K562 (cell line): ENCODE results near the gene ICAM3. TPM values are rescaled to one million over a fixed set of nuclear protein-coding genes. Genes with fewer than 3 reads are reported as not detected.

Source experiments
- CBFA2T3 ChIP-seq: fragments of 450-650 bp; IDR thresholded peaks from 2 replicates; pipeline ENCODE4 v1.6.1; 2017
- ESRRA ChIP-seq: fragments of 450-650 bp; IDR thresholded peaks from 2 replicates; pipeline ENCODE4 v1.6.1; 2014; ENCODE audit warnings: low read depth, mild to moderate bottlenecking, moderate library complexity, borderline replicate concordance
- IFI16 ChIP-seq: fragments of 250-450 bp; sonication (Bioruptor Pico); IDR thresholded peaks from 2 replicates; pipeline ENCODE4 v2.1.2; 2022; ENCODE audit warnings: mild to moderate bottlenecking, inconsistent platforms
- NR2C1 ChIP-seq, 2 experiments: fragments of 450-650 bp; IDR thresholded peaks; 2 replicates each; pipeline ENCODE4 v1.6.1; 2017; ENCODE audit warnings: mild to moderate bottlenecking in 2 of 2, antibody characterized with exemption in 1 of 2, inconsistent platforms in 1 of 2, missing compliant biosample characterization in 1 of 2, missing genetic modification characterization in 1 of 2
- POLR2A ChIP-seq: fragments of 450-650 bp; conservative IDR thresholded peaks from 2 replicates; pipeline ENCODE4 v1.6.1; 2016
- RB1 ChIP-seq: fragments of 450-650 bp; IDR thresholded peaks from 2 replicates; pipeline ENCODE4 v1.6.1; 2017; ENCODE audit warnings: low read depth, mild to moderate bottlenecking
- RNF219 ChIP-seq: fragments of 250-450 bp; sonication (Bioruptor Pico); IDR thresholded peaks from 2 replicates; pipeline ENCODE4 v1.5.0; 2022; ENCODE audit warnings: mild to moderate bottlenecking
- ZBTB40 ChIP-seq, 2 experiments: fragments of 450-650 bp in 1 of 2; sonication (generic) in 1 of 2; formaldehyde crosslinking in 1 of 2; IDR thresholded peaks; 2 replicates each; pipeline versions ENCODE4 v1.7.1 to v1.9.0; 2016 to 2022; ENCODE audit warnings: inconsistent platforms in 1 of 2, mild to moderate bottlenecking in 1 of 2, missing genetic modification reagents in 1 of 2
- ZNF146 ChIP-seq: IDR thresholded peaks from one replicate; pipeline ENCODE4 v1.6.1; 2018; ENCODE audit warnings: missing compliant biosample characterization; ENCODE audit not compliant: unreplicated experiment
- ZNF311 ChIP-seq: fragments of 250-450 bp; sonication (Bioruptor Pico); IDR thresholded peaks from 2 replicates; pipeline ENCODE4 v1.4.0; 2020; ENCODE audit warnings: mild to moderate bottlenecking, moderate library complexity
- ZNF644 ChIP-seq: fragments of 200-800 bp; sonication (Bioruptor generic); IDR thresholded peaks from 2 replicates; pipeline ENCODE4 v1.6.1; 2016; ENCODE audit warnings: low read depth, missing genetic modification characterization, missing compliant biosample characterization
- polyA plus RNA-seq, 8 experiments: library from polyadenylated mRNA; depleted of rRNA in 4 of 8; stranded (reverse) in 5 of 8; unstranded in 3 of 8; fragments of >200 nt; fragmentation: Nextera tagmentation in 2 of 8; fragmentation: Illumina TruSeq in 1 of 8; extraction: Ambion mirVana in 2 of 8; extraction: Trizol in 1 of 8; gene quantifications; 2 replicates each; pipeline versions ENCODE4 v1.2.1 to v1.2.3, GENCODE V29; 2011 to 2014; ENCODE audit warnings: inconsistent platforms in 1 of 8, missing spikeins in 1 of 8
- total RNA-seq, 7 experiments: library from RNA; depleted of rRNA in 6 of 7; stranded (reverse); fragments of >200 nt in 6 of 7; fragmentation: Illumina TruSeq in 2 of 7; extraction: Trizol in 2 of 7; gene quantifications; 2 replicates each; pipeline versions ENCODE4 v1.2.1 to v1.2.3, GENCODE V29; 2011 to 2021; ENCODE audit warnings: low replicate concordance in 1 of 7
- TF ChIP-seq, protein P1 (sequence below): fragments of 250-450 bp; sonication (Bioruptor Pico); IDR thresholded peaks from 2 replicates; pipeline ENCODE4 v1.4.0; 2020; ENCODE audit warnings: mild to moderate bottlenecking, moderate library complexity

Gene ICAM3
- total and polyA plus RNA-seq, 9 of the 15 experiments (the other 6 are each of a cell fraction or from before 2014, with no cell fraction given): 6.5 to 39.5 (median 24.2) TPM

- TF ChIP-seq, protein P1, sequence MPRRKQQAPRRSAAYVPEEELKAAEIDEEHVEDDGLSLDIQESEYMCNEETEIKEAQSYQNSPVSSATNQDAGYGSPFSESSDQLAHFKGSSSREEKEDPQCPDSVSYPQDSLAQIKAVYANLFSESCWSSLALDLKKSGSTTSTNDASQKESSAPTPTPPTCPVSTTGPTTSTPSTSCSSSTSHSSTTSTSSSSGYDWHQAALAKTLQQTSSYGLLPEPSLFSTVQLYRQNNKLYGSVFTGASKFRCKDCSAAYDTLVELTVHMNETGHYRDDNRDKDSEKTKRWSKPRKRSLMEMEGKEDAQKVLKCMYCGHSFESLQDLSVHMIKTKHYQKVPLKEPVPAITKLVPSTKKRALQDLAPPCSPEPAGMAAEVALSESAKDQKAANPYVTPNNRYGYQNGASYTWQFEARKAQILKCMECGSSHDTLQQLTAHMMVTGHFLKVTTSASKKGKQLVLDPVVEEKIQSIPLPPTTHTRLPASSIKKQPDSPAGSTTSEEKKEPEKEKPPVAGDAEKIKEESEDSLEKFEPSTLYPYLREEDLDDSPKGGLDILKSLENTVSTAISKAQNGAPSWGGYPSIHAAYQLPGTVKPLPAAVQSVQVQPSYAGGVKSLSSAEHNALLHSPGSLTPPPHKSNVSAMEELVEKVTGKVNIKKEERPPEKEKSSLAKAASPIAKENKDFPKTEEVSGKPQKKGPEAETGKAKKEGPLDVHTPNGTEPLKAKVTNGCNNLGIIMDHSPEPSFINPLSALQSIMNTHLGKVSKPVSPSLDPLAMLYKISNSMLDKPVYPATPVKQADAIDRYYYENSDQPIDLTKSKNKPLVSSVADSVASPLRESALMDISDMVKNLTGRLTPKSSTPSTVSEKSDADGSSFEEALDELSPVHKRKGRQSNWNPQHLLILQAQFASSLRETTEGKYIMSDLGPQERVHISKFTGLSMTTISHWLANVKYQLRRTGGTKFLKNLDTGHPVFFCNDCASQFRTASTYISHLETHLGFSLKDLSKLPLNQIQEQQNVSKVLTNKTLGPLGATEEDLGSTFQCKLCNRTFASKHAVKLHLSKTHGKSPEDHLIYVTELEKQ (CRISPR knock-in tag): no peak
- TF ChIP-seq ESRRA (no peak), ZBTB40 (IDR thresholded peaks at IDR 0.05) (no peak), ZBTB40 (CRISPR knock-in tag; IDR thresholded peaks at IDR 0.05) (no peak), NR2C1 (IDR thresholded peaks at IDR 0.05) (peak; percentile 56), NR2C1 (tag; IDR thresholded peaks at IDR 0.05) (0 out of 2 replicates have a peak, but pooled peaks have one; percentile 17), RNF219 (no peak; the same call in 1 of the 2 replicates), ZNF146 (CRISPR knock-in tag) (no peak), ZNF644 (tag) (0 out of 2 replicates have a peak, but pooled peaks have one; percentile 35), CBFA2T3 (peak; percentile 9; the same call in 1 of the 2 replicates), IFI16 (CRISPR knock-in tag) (no peak), ZNF311 (no peak), RB1 (no peak), POLR2A (peak; percentile 87)
Observed at GRCh38 chr19:10315335-10316214, 23.8 kb downstream of the ICAM3 start, which contains the start of gene FDX2 (continued).
